ENCODE measurements around the gene CELF2. TPM values are rescaled to one million over a fixed set of nuclear protein-coding genes. Genes with fewer than 3 reads are reported as not detected.

The CELF2 gene
- total and polyA plus RNA-seq, 10 donors: 13.5 to 180 (median 105) TPM

- intact Hi-C loops (cut with DNase I; ENCODE audit: low total_unique reads): loop anchor here (10.0 kb wide), 1 partner anchor 161 kb away; no protein-coding TSS in a partner anchor
- DNase-seq: no peak
- H3K9me3 ChIP-seq: no peaks in the 10 kb centered on the region
- 83 to 91% (median 90%) methylated on average over 12 of the region's 12 CpGs for WGBS, 5 donors
- H3K27ac ChIP-seq: no peak overlapping the region
- TF ChIP-seq POLR2AphosphoS5 (IDR thresholded peaks at IDR 0.05): peak in 1 of 3 donors; percentile 28
- no peak for TF ChIP-seq CTCF (IDR thresholded peaks at IDR 0.05 in 8 of 11, conservative IDR thresholded peaks at IDR 0.05 in 3 of 11)
- no peak for TF ChIP-seq POLR2A (IDR thresholded peaks at IDR 0.05)
- no peaks in the 10 kb centered on the region for H3K27me3 ChIP-seq (replicated peaks in 1 of 7)
- H3K4me3 ChIP-seq: no peak overlapping the region
- peaks cover 3 to 100% (median 80%) of the 10 kb centered on the region in 6 donors for H3K36me3 ChIP-seq
- peaks cover 0 to 30% (median 6%) of the 10 kb centered on the region in 6 donors for H3K4me1 ChIP-seq
Measured at GRCh38 chr10:11275651-11276050, 258.0 kb downstream of the CELF2 start.

GRCh38 chr10:11276449-11276990 is 258.8 kb downstream of the CELF2 start:
- DNase-seq: no peak
- intact Hi-C loops (cut with DNase I; ENCODE audit: low total_unique reads): loop anchor here (10.0 kb wide), 1 partner anchor 162 kb away; no protein-coding TSS in a partner anchor
- 77 to 88% (median 83%) methylated on average over 4 to 10 of the region's 10 CpGs for WGBS, 5 donors
- Histone ChIP-seq H3K27me3 (replicated peaks in 1 of 7) (no peaks in the 10 kb centered on the region), H3K9me3 (no peaks in the 10 kb centered on the region), H3K36me3 (peaks cover 3 to 100% (median 80%) of the 10 kb centered on the region in 6 donors), H3K4me1 (peaks cover 0 to 33% (median 5%) of the 10 kb centered on the region in 6 donors), H3K27ac (no peak overlapping the region), H3K4me3 (no peak overlapping the region)
- TF ChIP-seq POLR2AphosphoS5 (IDR thresholded peaks at IDR 0.05) (peak in 1 of 3 donors; percentile 44), POLR2A (IDR thresholded peaks at IDR 0.05) (no peak)

- Histone ChIP-seq H3K4me1 (peaks cover 0 to 28% (median 0%) of the 10 kb centered on the region in 6 donors), H3K4me3 (no peak overlapping the region), H3K27me3 (replicated peaks in 1 of 7) (no peaks in the 10 kb centered on the region), H3K9me3 (no peaks in the 10 kb centered on the region), H3K36me3 (peaks cover 0 to 93% (median 72%) of the 10 kb centered on the region in 6 donors), H3K27ac (no peak overlapping the region)
- 90 to 96% (median 94%) methylated on average over 7 of the region's 7 CpGs for WGBS, 5 donors
- intact Hi-C loops (cut with DNase I; ENCODE audit: low total_unique reads): loop anchor here (10.0 kb wide), 1 partner anchor 165 kb away; no protein-coding TSS in a partner anchor
- no peak for TF ChIP-seq CTCF (IDR thresholded peaks at IDR 0.05 in 8 of 11, conservative IDR thresholded peaks at IDR 0.05 in 3 of 11)
- TF ChIP-seq POLR2A (IDR thresholded peaks at IDR 0.05): no peak
- no peak for TF ChIP-seq POLR2AphosphoS5 (IDR thresholded peaks at IDR 0.05)
- no peak for DNase-seq
Measured at GRCh38 chr10:11279314-11279713, 261.6 kb downstream of the CELF2 start.

GRCh38 chr10:11280187-11280932 is 262.7 kb downstream of the CELF2 start:
- no peak for DNase-seq
- WGBS, 5 donors: 93 to 96% (median 95%) methylated on average over 22 to 25 of the region's 25 CpGs
- Histone ChIP-seq H3K4me1 (peaks cover 0 to 35% (median 0%) of the 10 kb centered on the region in 6 donors), H3K27ac (no peak overlapping the region), H3K36me3 (peaks cover 0 to 93% (median 65%) of the 10 kb centered on the region in 6 donors), H3K9me3 (no peaks in the 10 kb centered on the region), H3K4me3 (no peak overlapping the region), H3K27me3 (replicated peaks in 1 of 7) (no peaks in the 10 kb centered on the region)
- intact Hi-C loops (cut with DNase I; ENCODE audit: low total_unique reads): no loop called here
- TF ChIP-seq POLR2A (IDR thresholded peaks at IDR 0.05) (no peak), POLR2AphosphoS5 (IDR thresholded peaks at IDR 0.05) (peak; percentile 39 to 79 (median 49))

- Histone ChIP-seq H3K27me3 (replicated peaks in 1 of 7) (no peaks in the 10 kb centered on the region), H3K4me1 (peaks cover 0 to 49% (median 0%) of the 10 kb centered on the region in 6 donors), H3K27ac (peak overlapping the region in 1 of 8 donors; percentile 24), H3K4me3 (no peak overlapping the region), H3K9me3 (no peaks in the 10 kb centered on the region), H3K36me3 (peaks cover 0 to 91% (median 57%) of the 10 kb centered on the region in 6 donors)
- WGBS, 5 donors: 68 to 91% (median 79%) methylated on average over 9 of the region's 9 CpGs
- DNase-seq: no peak
- intact Hi-C loops (cut with DNase I; ENCODE audit: low total_unique reads): no loop called here
- TF ChIP-seq CTCF (IDR thresholded peaks at IDR 0.05 in 8 of 11, conservative IDR thresholded peaks at IDR 0.05 in 3 of 11): no peak
- TF ChIP-seq POLR2A (IDR thresholded peaks at IDR 0.05): no peak
- peak in 1 of 3 donors; percentile 46 for TF ChIP-seq POLR2AphosphoS5 (IDR thresholded peaks at IDR 0.05)
Measured at GRCh38 chr10:11282156-11282555, 264.5 kb downstream of the CELF2 start.

Data from spleen (tissue), 11 donors.